HG03520 (cell line): ENCODE measurements around the gene MMP3.
A peak's percentile ranks its signal among the peaks of the same experiment; 100 is the strongest.

Experiments used
- ATAC-seq: cut with Tn5 transposase; IDR thresholded peaks from one replicate; pipeline ENCODE4 v1.9.1; 2021; ENCODE audit warnings: mild to moderate bottlenecking, moderate library complexity; ENCODE audit not compliant: unreplicated experiment

MMP3 gene

GRCh38 chr11:102832612-102833011 lies 10.8 kb downstream of the MMP3 start:
- ATAC-seq: no peak

GRCh38 chr11:102831489-102832440 lies 11.6 kb downstream of the MMP3 start:
- ATAC-seq: no peak

- no peak for ATAC-seq
Measured at GRCh38 chr11:102831128-102831488, 12.3 kb downstream of the MMP3 start.

GRCh38 chr11:102830001-102830727 lies 13.2 kb downstream of the MMP3 start:
- ATAC-seq: no peak

- no peak for ATAC-seq
Measured at GRCh38 chr11:102829316-102830000, 14.0 kb downstream of the MMP3 start.

- ATAC-seq: no peak
Measured at GRCh38 chr11:102824556-102824955, 18.9 kb downstream of the MMP3 start.

- ATAC-seq: no peak
Measured at GRCh38 chr11:102819491-102819890, 23.9 kb downstream of the MMP3 start.

- no peak for ATAC-seq
Measured at GRCh38 chr11:102813484-102813883, 29.9 kb downstream of the MMP3 start.

- no peak for ATAC-seq
Measured at GRCh38 chr11:102812188-102812587, 31.2 kb downstream of the MMP3 start.

- ATAC-seq: no peak
Measured at GRCh38 chr11:102810950-102811660, 32.3 kb downstream of the MMP3 start.

- no peak for ATAC-seq
Measured at GRCh38 chr11:102809971-102810370, 33.4 kb downstream of the MMP3 start.

- peak; percentile 66 for ATAC-seq
Measured at GRCh38 chr11:102807921-102808320, 35.5 kb downstream of the MMP3 start.

- no peak for ATAC-seq
Measured at GRCh38 chr11:102806296-102806695, 37.1 kb downstream of the MMP3 start.

GRCh38 chr11:102802341-102802740 lies 41.1 kb downstream of the MMP3 start:
- no peak for ATAC-seq

- no peak for ATAC-seq
Measured at GRCh38 chr11:102800767-102801166, 42.6 kb downstream of the MMP3 start.

- no peak for ATAC-seq
Measured at GRCh38 chr11:102799681-102800340, 43.6 kb downstream of the MMP3 start.

- ATAC-seq: no peak
Measured at GRCh38 chr11:102798012-102798746, 45.2 kb downstream of the MMP3 start, which contains the start of gene MMP1. TSS of gene MMP1 (minus strand) at chr11:102798160. CDS start at chr11:102798092, 68 bp downstream.

GRCh38 chr11:102794382-102794781 lies 49.0 kb downstream of the MMP3 start:
- peak; percentile 87 for ATAC-seq

GRCh38 chr11:102793677-102794290 lies 49.6 kb downstream of the MMP3 start:
- ATAC-seq: peak; percentile 12
